Mucosa of descending colon (tissue), 3 donors: Measurements from ENCODE around the gene GOPC. TPM values are rescaled to one million over a fixed set of nuclear protein-coding genes. Genes with fewer than 3 reads are reported as not detected.
A peak's percentile ranks its signal among the peaks of the same experiment; 100 is the strongest.

Experiments used
- ATAC-seq: fragments of 200-7000 bp; cut with Tn5 transposase; one replicate; pipeline ENCODE4 v1.9.1; 2020; ENCODE audit warnings: mild to moderate bottlenecking, moderate library complexity
- DNase-seq, 3 donors: peaks; one replicate each; pipeline ENCODE4 v3.0.0-alpha.2; 2020
- H3K36me3 ChIP-seq: fragments of 200-600 bp; one replicate; pipeline ENCODE4 v1.8.0; 2021; ENCODE audit warnings: low read depth, mild to moderate bottlenecking
- H3K4me1 ChIP-seq: fragments of 200-600 bp; one replicate; pipeline ENCODE4 v1.8.0; 2021; ENCODE audit warnings: low read depth, mild to moderate bottlenecking
- H3K4me3 ChIP-seq: fragments of 200-600 bp; one replicate; pipeline ENCODE4 v1.8.0; 2021; ENCODE audit warnings: mild to moderate bottlenecking
- H3K9me3 ChIP-seq: fragments of 200-600 bp; one replicate; pipeline ENCODE4 v1.8.0; 2021; ENCODE audit warnings: mild to moderate bottlenecking
- intact Hi-C, 2 donors: fragments of 100-400 bp; cut with DNase I in 1 of 2; cut with micrococcal nuclease in 1 of 2; formaldehyde crosslinking; loops; one replicate each; pipeline versions ENCODE4 v1.11.0 to v1.11.1; 2022; cut with DNase I, micrococcal nuclease
- total RNA-seq, 3 donors: library from RNA; stranded (reverse); fragmentation: NEBNext Ultra II Directional in 2 of 3; extraction: Animal tissue kit (Norgen Biotek cat#: 25700) in 2 of 3; gene quantifications; one replicate each; pipeline versions ENCODE4 v1.2.1 to v1.2.4, GENCODE V29; 2021 to 2023
- TF ChIP-seq, protein P1 (sequence below): fragments of 200-600 bp; IDR thresholded peaks from one replicate; pipeline ENCODE4 v1.8.0; 2022; ENCODE audit warnings: antibody characterized with exemption, mild to moderate bottlenecking
- donor health status: DM: no; HTN: no; CAD: no; lungs with moderate emphysema.
- donor health status: DM: no; HTN: no; CAD: no.
- donor health status: DM: no; HTN: yes; CAD: no.

GOPC gene
- total RNA-seq, 3 donors from 2014 or later, result 22.7 to 31.4 (median 26.3) TPM

DNA sequence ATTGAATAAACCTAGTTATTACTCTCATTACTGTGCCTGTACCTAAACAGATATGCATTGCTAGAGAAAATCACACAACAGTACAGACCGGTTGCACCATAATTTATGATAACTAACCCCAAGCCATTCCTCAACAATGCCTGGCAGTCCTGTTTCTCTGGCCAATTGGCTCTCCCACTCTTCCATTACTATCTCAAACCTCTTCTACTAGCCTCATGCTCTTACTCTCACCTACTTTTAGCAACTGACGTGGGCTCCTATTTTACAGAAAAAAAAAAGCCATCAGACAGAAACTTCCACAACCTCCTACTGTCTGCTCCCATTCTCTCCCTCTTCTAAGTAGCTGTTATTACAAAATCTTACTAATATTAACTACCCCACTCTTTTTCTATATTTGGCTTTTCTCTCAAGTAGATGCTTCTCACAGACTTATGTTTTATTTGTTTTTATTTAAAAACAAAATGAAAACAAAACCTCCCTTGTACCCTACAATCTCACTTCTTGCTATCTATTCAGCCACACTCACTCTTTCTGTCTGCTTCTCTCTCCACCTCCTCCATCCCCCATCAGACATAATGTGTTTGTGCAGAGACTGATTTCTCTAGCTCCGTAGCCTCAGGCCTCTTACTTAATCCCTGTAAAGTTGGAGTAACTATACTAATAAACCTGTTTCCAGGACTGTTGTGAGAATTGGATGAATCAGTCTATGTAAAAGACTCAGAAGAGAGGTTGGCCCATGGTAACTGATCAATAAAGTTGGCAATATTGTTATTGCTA, 9.1 kb downstream of the GOPC start:
- DNase-seq (no peak), ATAC-seq (no peak)
- no peaks in the 10 kb centered on the region for H3K36me3 ChIP-seq
- intact Hi-C loops, result no loop called here
- H3K9me3 ChIP-seq, result no peaks in the 10 kb centered on the region
- TF ChIP-seq, protein P1, sequence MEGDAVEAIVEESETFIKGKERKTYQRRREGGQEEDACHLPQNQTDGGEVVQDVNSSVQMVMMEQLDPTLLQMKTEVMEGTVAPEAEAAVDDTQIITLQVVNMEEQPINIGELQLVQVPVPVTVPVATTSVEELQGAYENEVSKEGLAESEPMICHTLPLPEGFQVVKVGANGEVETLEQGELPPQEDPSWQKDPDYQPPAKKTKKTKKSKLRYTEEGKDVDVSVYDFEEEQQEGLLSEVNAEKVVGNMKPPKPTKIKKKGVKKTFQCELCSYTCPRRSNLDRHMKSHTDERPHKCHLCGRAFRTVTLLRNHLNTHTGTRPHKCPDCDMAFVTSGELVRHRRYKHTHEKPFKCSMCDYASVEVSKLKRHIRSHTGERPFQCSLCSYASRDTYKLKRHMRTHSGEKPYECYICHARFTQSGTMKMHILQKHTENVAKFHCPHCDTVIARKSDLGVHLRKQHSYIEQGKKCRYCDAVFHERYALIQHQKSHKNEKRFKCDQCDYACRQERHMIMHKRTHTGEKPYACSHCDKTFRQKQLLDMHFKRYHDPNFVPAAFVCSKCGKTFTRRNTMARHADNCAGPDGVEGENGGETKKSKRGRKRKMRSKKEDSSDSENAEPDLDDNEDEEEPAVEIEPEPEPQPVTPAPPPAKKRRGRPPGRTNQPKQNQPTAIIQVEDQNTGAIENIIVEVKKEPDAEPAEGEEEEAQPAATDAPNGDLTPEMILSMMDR, result no peak
- no peak overlapping the region for H3K4me3 ChIP-seq
- peaks cover 12% of the 10 kb centered on the region for H3K4me1 ChIP-seq

DNA sequence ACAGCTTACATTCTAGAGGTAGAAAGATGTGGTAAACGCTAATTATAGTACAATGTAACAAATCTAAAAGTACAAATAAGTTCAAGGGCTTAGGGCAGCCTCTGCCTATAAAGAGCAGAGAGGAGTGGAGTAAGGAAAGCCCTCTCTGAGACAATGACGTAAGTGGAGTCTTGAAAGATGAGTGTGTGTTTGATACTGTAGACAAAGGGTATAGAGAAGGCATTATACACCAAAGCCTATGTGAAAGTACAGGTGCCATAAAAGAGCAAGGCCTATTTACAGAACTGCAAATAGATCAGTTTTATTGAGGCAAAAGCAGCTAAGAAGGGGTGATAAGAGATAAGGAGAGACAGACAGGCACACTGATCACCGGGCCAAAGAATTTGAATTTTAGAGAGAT, 10.9 kb downstream of the GOPC start:
- intact Hi-C loops, result no loop called here
- Histone ChIP-seq H3K4me1 (peaks cover 12% of the 10 kb centered on the region), H3K9me3 (no peaks in the 10 kb centered on the region), H3K4me3 (no peak overlapping the region), H3K36me3 (no peaks in the 10 kb centered on the region)
- TF ChIP-seq, protein P1, result no peak
- ATAC-seq, result peak; percentile 95
- DNase-seq, result no peak

DNA sequence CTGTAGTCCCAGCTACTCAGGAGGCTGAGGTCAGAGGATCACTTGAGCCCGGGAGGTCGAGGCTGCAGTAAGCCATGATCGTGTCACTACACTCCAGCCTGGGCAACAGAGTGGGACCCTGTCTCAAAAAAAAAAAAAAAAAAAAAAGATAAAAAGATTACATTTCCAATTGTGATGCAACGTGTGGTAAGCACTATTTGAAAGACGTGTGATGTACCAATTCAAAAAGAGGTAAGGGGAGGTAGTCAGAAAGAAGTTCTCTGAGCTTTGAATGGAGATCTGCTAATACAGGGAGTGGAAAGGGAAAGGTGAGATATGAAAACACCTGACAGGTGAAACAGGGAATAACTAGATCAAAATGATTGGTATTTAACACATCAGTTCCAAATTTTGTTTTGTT, 11.9 kb downstream of the GOPC start:
- TF ChIP-seq, protein P1, result no peak
- ATAC-seq (no peak), DNase-seq (no peak)
- intact Hi-C loops, result no loop called here
- Histone ChIP-seq H3K36me3 (no peaks in the 10 kb centered on the region), H3K4me1 (peaks cover 12% of the 10 kb centered on the region), H3K4me3 (no peak overlapping the region), H3K9me3 (no peaks in the 10 kb centered on the region)

DNA sequence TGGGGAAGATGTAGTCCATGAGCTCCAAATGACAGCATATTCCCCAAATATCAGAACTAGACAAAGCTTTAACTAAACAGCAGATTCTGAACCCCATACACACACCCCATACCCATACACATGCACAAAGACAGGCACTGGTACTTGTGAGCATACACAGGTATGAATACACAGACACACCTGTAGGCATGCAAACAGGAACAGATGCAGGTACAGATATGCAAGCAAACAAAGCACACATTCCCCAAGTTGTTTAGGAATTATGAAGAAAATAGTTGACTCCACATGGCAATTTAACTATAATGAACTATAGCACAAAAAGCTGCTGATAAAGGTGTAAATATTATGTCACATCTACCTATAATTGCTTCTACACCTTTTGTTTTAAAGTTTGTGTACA, 16.7 kb downstream of the GOPC start:
- Histone ChIP-seq H3K9me3 (no peaks in the 10 kb centered on the region), H3K4me1 (no peaks in the 10 kb centered on the region), H3K36me3 (no peaks in the 10 kb centered on the region), H3K4me3 (no peak overlapping the region)
- intact Hi-C loops, result no loop called here
- no peak for DNase-seq
- no peak for ATAC-seq
- TF ChIP-seq, protein P1, result no peak

DNA sequence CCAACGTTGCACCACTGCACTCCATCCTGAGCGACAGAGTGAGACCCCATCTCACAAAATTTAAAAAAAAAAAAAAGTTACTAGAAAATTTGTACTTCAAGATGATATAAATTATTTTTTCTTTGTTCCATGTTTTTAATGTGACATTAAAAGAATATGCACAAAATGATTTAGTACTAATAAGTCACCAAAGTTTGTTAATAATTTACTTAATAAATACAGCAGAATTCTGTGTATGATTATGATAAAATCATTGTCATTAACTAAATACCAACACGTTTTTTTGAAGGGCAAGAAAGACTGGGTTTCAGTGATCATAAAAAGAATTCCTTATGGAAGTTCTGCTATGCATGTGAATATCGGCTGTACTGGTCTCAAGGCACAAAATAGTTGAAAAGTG, 28.1 kb downstream of the GOPC start:
- Histone ChIP-seq H3K9me3 (no peaks in the 10 kb centered on the region), H3K36me3 (no peaks in the 10 kb centered on the region), H3K4me1 (no peaks in the 10 kb centered on the region), H3K4me3 (no peak overlapping the region)
- DNase-seq, result no peak
- ATAC-seq, result no peak
- TF ChIP-seq, protein P1, result no peak
- intact Hi-C loops, result no loop called here
